ENCODE data around the gene COL9A3.

Gene COL9A3

DNA sequence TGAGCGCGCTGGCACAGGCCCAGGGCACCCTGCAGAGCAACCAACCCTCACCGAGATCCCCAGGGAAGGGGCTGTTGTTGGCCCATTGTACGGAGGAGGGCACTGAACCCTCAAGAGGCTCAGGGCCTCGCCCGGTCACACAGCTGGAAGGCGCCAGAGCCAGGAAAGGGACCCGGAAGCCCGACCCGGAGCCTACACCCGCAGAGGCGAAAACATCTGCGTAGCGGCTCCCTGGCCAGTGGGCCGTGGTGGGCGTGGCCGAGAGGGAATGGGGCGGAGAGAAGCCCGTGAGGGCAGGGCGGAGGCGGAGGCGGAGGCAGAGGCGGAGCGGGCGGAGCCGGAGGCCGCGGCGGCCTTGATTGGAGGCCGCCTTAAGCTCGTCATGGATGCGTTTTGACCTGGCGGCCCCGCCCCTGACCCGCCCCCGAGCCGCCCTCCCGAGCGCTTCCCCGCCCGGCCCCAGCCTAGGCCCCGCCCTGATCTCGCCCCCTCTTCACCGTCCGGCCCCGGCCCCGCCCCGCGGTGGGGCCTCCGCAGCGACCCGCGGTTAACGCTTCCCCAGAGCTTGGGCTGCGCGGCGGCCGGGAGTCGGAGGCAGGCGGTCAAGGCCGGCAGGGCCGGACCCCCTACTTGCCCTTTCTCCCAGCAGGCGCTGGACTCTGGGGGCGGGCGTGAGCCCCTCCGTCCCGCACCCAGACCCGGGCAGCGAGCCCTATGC is 22.7 kb upstream of the COL9A3 start:
- DNase-seq (ENCODE audit: low read depth), result peak; percentile 78
- peak overlapping the region; percentile 61 for H3K4me3 ChIP-seq (ENCODE audit: low read depth, low read length)

DNA sequence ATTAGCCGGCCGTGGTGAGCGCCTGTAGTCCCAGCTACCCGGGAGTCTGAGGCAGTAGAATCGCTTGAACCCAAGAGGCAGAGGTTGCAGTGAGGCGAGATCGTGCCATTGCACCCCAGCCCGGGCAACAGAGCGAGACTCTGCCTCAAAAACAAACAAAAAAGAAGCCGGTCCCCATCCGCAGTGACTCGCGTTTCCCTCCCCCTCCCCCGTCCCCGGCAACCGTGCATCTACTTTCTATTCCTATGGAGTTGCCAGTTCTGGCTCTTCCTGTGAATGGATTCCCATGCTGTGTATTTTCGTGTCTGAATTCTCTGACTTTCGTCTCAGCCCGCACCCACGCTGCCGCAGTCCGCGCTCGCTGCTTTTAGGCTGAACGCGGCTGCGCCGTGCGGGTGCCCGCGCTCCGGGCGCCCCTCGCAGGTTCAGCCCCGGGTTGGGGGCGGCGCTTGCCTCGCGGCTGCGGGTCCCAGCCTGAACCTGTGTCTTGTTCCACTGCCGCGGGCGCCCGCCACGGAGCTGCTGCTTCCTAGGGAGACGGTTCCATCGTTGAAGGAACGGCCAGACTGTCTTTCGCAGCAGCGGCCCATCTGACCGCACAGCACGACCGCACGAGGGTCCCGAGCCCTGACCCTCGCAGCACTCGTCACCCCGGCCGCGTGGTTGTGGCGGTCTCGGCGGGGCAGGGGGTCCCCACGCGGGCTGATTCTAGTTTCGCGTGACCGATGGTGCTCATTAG is 21.7 kb upstream of the COL9A3 start:
- no peak for DNase-seq (ENCODE audit: low read depth)
- H3K4me3 ChIP-seq (ENCODE audit: low read depth, low read length), result peak overlapping the region; percentile 61

DNA sequence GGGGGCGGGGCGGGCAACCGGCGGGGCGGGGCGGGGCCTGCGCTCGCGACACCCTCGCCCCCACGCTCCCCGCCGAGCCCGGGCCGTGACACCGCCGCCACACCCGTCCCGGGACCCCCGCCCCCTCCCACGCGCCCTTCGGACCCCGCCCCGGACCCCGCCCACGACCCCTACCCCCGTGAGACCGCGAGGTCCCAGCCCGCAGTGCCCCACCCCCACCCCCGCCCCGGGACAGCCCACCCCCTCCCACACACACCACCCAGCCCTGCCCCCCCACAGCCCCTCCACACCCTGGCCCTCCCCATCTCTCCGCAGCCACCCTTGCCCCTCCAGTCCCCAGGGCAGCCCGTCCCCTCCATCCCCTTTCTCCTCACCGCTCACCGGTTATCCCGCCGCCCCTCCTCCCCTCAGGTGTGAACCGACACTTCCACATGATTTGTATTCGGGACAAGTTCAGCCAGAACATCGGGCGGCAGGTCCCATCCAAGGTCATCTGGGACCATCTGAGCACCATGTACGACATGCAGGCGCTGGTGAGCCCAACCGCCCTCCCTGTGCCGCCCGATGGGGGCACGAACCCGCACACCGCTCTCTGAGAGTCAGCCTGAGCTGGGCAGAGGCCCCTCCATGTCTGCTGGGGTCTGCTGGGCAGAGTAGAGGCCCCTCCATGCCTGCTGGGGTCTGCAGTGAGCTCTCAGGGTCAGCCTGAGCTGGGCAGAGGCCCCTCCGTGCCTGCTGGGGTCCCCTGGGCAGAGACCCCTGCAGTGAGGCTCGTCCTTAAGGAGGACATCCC is 20.0 kb upstream of the COL9A3 start:
- no peak for DNase-seq (ENCODE audit: low read depth)
- H3K4me3 ChIP-seq (ENCODE audit: low read depth, low read length), result peak overlapping the region; percentile 56

DNA sequence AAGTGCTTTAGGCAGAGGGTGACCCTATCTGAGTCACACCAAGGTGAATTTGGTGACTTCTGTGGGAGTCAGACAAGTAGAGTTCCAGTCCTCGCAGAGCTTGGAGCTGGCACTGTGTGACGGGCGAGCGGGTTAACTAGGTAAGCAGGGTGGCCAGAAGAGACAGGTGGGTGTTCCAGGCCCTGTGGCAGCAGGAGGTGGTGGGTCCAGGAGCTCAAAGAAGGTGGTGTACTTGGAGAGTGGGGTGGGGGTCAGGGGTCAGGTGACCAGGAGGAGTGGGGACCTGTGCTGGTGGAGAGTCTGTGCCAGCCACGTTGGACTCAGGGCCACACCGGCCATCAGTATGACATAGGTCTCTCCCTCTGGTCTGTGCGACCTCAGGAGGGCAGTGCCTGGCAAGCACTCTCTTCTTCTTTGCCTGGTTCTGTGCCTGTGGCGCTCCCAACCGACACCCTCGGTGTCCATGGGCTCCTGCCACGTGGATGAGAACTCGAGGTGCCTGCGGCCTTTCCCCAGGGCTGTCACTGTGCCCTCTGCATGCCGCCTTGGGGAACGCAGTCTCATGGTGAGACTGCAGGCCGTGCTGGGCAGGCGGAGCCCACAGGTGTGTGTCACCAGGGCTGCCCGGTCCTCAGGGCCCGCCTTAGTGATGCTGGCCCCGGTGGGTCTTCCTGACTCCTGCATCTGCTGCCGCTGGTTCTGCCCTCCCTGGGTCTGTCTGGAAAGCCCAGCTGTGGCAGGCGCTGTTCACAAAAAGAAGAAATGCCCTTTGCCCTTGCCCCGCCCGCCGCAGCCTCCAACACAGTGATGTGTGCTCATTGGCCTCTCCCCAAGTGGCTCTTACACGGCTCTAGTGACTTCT is 18.9 kb upstream of the COL9A3 start:
- no peak for DNase-seq (ENCODE audit: low read depth)
- peak overlapping the region; percentile 56 for H3K4me3 ChIP-seq (ENCODE audit: low read depth, low read length)

DNA sequence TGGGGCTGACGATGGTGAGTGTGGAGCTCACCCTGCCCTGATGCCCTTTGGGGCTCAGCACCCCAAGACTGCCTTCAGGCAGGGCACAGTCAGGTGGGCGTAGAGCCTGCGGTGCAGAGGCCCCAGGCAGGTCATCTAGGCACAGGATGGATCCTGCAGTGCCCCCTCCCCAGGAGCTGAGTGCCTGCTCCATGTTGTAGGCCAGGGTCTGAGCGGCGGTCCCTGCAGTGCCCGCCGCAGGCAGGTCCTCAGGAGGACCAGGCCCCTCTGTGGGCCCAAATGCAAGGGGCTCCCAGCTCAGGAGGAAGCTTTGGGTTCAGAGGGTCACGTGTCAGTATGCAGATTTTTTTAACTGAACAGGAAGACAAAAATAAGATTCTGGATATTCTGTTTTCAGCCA is 17.8 kb upstream of the COL9A3 start:
- no peak overlapping the region for H3K4me3 ChIP-seq (ENCODE audit: low read depth, low read length)
- no peak for DNase-seq (ENCODE audit: low read depth)

DNA sequence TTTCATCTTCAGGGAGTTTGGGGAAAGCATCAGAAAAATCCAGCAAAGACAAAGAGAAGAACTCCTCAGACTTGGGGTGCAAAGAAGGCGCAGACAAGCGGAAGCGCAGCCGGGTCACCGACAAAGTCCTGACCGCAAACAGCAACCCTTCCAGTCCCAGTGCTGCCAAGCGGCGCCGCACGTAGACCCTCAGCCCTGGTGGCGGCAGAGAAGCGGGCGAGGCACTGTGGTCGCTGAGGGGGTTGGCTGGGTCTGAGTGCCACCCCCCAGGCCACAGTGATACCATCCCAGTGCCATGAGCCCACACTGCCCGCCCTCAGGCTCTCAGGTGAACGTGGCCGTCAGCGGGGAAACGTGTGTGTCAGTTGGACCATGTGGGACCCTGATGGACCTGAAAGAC is 17.4 kb upstream of the COL9A3 start:
- H3K4me3 ChIP-seq (ENCODE audit: low read depth, low read length), result no peak overlapping the region
- DNase-seq (ENCODE audit: low read depth), result no peak

DNA sequence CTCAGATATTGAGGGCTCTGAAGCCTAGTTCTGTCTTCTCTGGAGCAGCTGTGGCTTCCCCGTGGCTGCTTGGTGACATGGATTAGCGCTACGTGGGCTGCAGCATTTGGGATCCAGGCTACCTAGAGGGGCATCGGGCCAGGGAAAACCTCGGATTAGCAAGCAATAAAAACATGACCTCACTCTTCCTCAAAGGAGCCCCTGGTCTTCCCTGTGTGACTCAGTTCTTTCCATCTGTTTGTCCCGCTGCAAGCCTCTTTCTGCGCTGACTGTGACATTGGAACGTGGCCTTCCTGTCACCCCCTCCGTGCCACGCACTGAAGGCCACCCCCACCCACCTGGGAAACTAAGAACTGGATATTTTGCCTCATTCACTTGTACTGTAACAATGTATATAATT is 17.0 kb upstream of the COL9A3 start:
- DNase-seq (ENCODE audit: low read depth), result no peak
- H3K4me3 ChIP-seq (ENCODE audit: low read depth, low read length), result no peak overlapping the region

DNA sequence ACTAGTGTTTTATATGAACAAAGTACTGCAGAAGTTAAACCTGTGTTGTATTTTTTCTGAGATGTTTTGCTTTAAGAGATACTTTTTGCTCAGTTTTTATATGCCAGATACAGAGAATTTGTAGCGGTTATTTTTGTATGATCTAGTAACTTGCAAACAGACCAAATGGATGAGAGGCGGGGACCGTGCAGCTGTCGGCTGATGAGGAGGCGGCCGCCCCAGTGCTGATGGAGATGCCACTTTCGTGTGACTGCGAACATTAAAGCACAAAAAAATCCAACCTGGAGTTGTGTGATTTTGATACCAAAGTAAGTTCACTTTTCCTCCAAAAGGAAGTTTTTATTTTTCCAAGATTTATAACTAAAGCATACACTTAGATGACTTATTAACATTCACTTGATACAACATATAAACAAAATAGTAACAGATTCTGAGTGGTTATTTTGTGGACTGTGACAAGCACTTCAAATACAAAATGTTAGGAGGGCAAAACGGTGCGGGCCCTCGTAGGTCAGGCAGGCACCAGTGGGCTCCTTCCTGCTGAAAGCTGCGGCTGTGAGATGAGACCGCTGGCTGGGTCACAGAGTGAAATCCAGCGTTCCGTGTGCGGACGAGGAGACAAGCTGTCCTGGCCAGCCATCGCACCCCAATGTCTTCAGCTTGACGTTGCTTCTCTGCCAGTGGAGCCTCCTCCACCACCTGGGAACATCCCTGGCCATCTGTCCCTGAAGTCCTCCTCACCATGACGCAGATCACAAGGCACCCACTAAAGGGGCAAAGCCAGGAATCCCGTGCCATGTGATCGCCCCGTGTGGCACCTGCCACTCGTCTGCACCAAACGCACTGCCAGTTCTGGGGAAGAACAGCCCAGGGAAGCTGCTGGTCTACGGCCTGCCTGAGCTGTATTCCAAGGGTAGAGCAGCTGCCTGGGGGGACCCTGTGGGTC is 16.3 kb upstream of the COL9A3 start:
- no peak overlapping the region for H3K4me3 ChIP-seq (ENCODE audit: low read depth, low read length)
- DNase-seq (ENCODE audit: low read depth), result no peak

DNA sequence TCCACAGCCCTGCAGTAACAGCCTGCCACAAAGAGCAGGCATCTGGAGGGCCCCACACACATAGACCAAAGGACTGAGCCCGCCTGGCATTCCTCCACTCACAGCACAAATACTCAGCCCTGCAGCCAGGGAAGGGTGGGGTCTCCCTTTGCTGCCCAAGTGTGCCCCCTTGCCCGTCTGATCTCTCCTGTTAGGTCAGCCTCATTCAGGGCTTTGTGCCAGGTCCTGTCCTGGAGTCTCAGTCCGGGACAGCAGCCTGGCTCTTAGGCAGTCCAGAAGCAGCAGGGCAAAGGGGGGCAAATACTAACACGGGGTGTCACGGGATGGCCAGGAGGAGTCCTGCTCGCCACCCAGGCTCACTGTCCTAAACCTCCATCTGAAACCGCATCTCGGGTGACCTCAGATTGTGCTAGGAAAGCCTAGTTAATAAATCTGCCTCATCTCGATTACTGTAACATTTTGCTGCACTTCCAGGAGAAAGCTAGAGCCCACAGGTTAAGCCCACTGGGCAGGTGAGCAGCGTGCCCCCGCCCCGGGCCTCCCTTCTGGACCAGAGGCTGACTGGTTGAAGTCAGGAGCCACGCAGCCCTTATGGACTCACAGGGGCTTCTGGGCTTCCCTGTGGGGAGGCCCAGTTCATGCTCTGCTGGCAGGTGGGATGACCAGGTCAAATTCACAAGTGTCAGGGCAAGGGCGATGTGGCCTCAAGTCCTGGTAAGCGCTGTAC is 15.4 kb upstream of the COL9A3 start:
- no peak for DNase-seq (ENCODE audit: low read depth)
- no peak overlapping the region for H3K4me3 ChIP-seq (ENCODE audit: low read depth, low read length)

DNA sequence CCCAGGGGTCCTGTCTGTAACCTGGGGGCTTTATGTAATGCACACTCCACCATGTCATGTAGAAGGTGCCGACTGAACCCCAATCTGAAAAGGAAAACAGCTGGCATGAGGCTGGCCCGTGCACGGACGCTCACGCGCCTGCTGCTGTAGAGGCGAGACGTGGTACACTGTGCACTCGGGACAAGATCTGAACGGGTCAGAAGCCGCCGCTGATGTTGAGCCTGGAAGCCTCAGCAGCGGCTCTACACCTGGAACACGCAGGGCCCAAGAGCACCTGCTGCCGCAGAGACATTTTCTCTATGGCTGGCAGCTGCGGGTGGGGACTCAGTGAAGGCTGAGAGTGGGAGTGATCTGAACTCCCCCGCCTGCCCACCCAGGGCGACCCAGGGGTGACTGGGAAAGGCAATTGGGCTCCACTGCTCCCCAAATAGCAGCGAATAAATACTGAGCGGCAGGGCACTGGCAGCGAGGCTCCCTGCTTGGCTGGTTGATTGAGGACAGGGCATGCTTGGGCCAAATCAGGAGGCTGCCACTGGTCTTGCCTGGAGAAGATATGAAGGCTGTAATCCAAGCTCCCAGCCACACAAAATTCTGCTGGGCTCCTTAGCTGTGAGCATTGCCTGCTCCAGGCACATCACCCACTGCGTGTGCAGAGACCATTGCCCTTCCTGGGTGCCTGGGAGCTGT is 14.7 kb upstream of the COL9A3 start:
- H3K4me3 ChIP-seq (ENCODE audit: low read depth, low read length), result no peak overlapping the region
- DNase-seq (ENCODE audit: low read depth), result no peak

DNA sequence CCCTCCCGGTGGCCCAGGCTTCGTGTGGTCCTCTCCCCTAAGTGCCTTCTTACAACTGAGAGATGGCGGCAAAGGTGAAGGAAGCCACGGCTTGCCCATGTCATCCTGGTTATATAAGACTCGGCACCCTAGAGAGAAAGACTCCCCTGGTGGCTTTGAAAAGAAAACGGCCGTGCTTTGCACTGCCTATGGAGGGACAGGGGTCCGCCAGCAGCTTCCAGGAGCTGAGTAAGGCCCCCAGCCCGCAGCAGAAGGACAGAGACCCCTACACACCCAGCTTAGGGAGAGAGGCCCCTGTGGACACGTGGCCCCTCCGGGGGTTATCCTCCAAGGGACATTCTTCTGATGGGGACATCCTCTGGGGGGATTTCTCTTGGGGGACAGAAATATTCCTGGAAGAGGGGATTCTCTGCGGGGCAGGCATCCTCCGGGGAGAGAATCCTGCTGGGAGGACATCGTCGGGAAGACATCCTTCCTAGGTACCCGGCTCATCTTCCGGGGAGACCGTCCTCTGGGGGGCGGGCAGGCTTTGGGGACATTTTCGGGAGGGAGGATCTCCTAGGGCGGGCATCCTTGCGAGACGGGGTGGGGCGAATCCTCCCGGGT is 12.7 kb upstream of the COL9A3 start:
- DNase-seq (ENCODE audit: low read depth), result no peak
- H3K4me3 ChIP-seq (ENCODE audit: low read depth, low read length), result peak overlapping the region; percentile 76

DNA sequence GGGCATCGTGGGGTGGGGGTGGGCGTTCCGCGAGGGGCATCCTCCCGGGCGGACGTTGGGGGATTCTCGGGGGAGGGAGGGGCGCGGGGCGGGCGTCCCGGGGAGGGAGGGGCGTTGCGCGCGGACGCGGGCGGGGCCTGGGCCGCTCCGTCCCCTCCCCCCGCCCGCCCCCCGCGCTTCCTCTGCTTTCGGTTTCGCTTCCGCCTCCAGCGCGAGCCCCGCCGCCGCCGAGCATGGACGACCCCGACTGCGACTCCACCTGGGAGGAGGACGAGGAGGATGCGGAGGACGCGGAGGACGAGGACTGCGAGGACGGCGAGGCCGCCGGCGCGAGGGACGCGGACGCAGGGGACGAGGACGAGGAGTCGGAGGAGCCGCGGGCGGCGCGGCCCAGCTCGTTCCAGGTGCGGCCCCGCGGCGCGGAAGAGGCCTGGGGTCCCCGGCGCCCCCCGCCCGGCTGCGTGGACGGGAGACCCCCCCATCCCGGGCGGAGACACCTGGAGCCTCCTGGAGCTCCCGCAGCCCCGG is 12.2 kb upstream of the COL9A3 start, which contains the start of gene OGFR:
OGFR (plus strand) TSS at position 209 of the 528 bp plus-strand sequence; CDS start at position 234, 25 bp downstream.
- H3K4me3 ChIP-seq (ENCODE audit: low read depth, low read length), result peak within 1 kb of the TSS; percentile 76
- no peak for DNase-seq (ENCODE audit: low read depth)

DNA sequence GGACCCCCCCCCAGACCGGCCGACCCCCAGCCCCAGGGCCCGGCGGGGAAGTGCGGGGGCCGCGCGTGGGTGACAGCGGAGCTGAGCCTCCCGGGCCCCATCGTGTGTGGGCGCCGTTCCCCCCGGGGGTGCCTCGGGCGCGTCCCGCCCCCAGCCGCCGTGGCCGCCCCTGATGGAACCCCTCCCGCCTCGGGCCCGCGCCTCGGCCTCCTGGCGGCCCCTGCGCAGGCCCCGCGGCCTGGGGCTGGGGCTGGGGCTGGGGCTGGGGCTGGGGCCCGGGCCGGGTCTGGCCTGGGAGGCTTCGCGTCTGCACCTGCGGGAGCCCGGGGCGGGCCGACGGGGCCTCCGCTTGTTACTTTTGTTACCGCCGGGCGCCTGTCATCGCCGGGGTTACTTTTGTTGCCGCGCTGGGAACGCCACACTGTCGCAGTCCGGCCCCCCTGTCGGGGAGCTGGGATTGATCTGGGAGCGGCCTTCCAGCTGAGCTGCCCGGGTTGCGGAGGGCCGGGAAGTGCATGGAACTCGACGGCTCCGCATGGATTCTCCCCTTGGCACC is 11.6 kb upstream of the COL9A3 start:
- DNase-seq (ENCODE audit: low read depth), result no peak
- H3K4me3 ChIP-seq (ENCODE audit: low read depth, low read length), result peak overlapping the region; percentile 76

DNA sequence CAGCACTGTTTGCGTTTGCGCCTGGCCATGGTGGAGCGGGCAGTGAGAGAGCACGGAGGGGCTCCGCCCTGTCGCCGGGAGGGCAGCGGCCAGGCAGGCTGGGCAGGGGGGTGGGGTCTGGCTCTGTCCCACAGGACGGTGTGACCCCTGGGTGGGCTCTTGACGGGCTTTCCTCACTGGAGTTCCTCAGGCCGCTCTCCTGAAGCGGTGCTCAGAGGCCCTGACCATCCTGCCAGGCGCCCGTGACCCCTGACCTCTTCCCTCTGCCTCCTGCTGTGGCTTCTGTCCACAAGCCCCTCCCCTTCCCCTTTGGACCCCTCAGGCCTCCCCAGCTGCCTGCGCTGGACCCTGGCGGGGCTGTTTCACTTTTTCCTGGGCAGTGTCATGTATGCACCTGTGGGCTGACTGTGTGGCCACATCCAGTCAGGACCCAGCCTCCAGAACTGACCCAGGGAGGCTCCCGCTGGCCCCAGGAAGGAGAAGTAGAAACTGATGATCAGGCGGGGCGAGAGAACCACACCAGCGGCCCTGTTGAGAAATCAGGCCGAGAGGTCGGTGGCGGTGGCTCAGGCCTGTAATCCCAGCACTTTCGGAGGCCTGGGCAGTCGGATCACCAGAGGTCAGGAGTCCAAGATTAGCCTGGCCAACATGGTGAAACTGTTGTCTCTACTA is 11.0 kb upstream of the COL9A3 start:
- H3K4me3 ChIP-seq (ENCODE audit: low read depth, low read length), result peak overlapping the region; percentile 76
- DNase-seq (ENCODE audit: low read depth), result no peak

DNA sequence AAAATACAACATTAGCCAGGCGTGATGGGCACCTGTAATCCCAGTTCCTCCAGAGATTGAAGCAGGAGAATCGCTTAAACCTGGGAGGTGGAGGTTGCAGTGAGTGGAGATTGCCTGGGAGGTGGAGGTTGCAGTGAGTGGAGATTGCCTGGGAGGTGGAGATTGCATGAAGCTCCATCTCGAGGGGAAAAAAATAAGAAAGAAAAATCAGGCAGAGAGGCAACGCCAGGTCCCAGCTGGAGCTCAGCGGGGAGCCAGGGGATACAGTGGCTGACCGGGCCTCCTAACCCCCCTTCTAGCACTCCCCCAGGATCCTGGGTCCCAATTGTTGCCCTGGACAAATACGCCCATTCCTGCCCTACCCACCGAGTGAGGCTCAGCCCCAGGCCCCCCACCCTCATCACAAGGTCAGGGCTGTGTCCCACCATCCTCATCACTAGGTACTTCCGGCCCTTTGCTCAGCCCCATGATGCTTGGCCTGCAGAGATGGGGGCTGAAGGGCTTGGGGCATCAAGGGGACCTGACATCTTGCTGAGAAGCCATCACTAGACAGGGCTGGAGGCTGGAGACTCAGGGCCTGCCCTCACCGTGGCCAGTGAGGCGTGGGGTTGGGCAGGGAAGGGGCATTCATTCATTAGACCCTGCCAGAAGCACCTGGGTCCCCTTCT is 10.3 kb upstream of the COL9A3 start:
- DNase-seq (ENCODE audit: low read depth), result no peak
- peak overlapping the region; percentile 76 for H3K4me3 ChIP-seq (ENCODE audit: low read depth, low read length)
